Osteoblast (primary cell): ENCODE measurements around the gene SMC6. TPM values are rescaled to one million over a fixed set of nuclear protein-coding genes. Genes with fewer than 3 reads are reported as not detected.

Experiments
- DNase-seq: peaks from one replicate; pipeline ENCODE4 v3.0.0; 2011; ENCODE audit warnings: low spot score, mixed read lengths; ENCODE audit not compliant: insufficient read length; ENCODE audit errors: missing footprints
- H2AFZ ChIP-seq: 2 replicates; pipeline ENCODE4 v1.6.0; 2011; ENCODE audit warnings: mild to moderate bottlenecking, low read length
- H3K27ac ChIP-seq: 2 replicates; pipeline ENCODE4 v1.5.1; 2011; ENCODE audit warnings: mild to moderate bottlenecking, low read depth, low read length, moderate library complexity
- H3K27me3 ChIP-seq: 2 replicates; pipeline ENCODE4 v1.6.0; 2012; ENCODE audit warnings: mild to moderate bottlenecking, control low read depth, inconsistent platforms, low read length, moderate library complexity; ENCODE audit not compliant: insufficient read depth
- H3K36me3 ChIP-seq: 2 replicates; pipeline ENCODE4 v1.5.1; 2011; ENCODE audit warnings: mild to moderate bottlenecking, low read length, control low read depth, moderate library complexity; ENCODE audit not compliant: insufficient read depth
- H3K4me1 ChIP-seq: 2 replicates; pipeline ENCODE4 v1.5.1; 2011; ENCODE audit warnings: mild to moderate bottlenecking, low read length, control low read depth, moderate library complexity; ENCODE audit not compliant: insufficient read depth
- H3K4me2 ChIP-seq: 2 replicates; pipeline ENCODE4 v1.6.0; 2011; ENCODE audit warnings: mild to moderate bottlenecking, low read length; ENCODE audit not compliant: insufficient read depth
- H3K4me3 ChIP-seq: fragments of 200-600 bp; sonication (generic); 3 replicates; pipeline ENCODE4 v1.5.1; 2012; ENCODE audit warnings: mild to moderate bottlenecking, low read length, inconsistent platforms; ENCODE audit not compliant: insufficient read depth
- H3K79me2 ChIP-seq: 2 replicates; pipeline ENCODE4 v1.6.0; 2012; ENCODE audit warnings: mild to moderate bottlenecking, low read length, control low read depth, inconsistent platforms; ENCODE audit not compliant: insufficient read depth
- H3K9me3 ChIP-seq: 2 replicates; pipeline ENCODE4 v1.5.1; 2011; ENCODE audit warnings: low read depth, low read length, control low read depth
- H4K20me1 ChIP-seq: 2 replicates; pipeline ENCODE4 v1.6.0; 2012; ENCODE audit warnings: mild to moderate bottlenecking, low read length, control low read depth; ENCODE audit not compliant: insufficient read depth
- CTCF ChIP-seq: IDR thresholded peaks from 2 replicates; pipeline ENCODE4 v1.5.1; 2011; ENCODE audit warnings: mild to moderate bottlenecking, low read depth, low read length, moderate library complexity; ENCODE audit errors: extremely low read depth
- total RNA-seq: library from RNA; depleted of rRNA; stranded (reverse); fragments of >200 nt; gene quantifications from 2 replicates; pipeline ENCODE4 v1.2.3, GENCODE V29; 2012

SMC6 gene
- total RNA-seq, 1 donor = 22.4 TPM

- DNase-seq = peak; percentile 66
- no peak for TF ChIP-seq CTCF
Observed at GRCh38 chr2:17752892-17753802, 463 bp downstream of the SMC6 start.

GRCh38 chr2:17752246-17752645, 1.4 kb downstream of the SMC6 start:
- H3K4me3 ChIP-seq = peak overlapping the region; percentile 94
- H3K79me2 ChIP-seq = peaks cover 80% of the 10 kb centered on the region
- peak overlapping the region; percentile 85 for H3K4me2 ChIP-seq
- TF ChIP-seq CTCF = no peak
- peaks cover 34% of the 10 kb centered on the region for H3K4me1 ChIP-seq
- H3K36me3 ChIP-seq = no peaks in the 10 kb centered on the region
- no peak overlapping the region for H2AFZ ChIP-seq
- H3K9me3 ChIP-seq = no peaks in the 10 kb centered on the region
- no peak for DNase-seq
- H4K20me1 ChIP-seq = no peaks in the 10 kb centered on the region
- no peaks in the 10 kb centered on the region for H3K27me3 ChIP-seq
- no peak overlapping the region for H3K27ac ChIP-seq

More at GRCh38 chr2:17752892-17753802, 463 bp downstream of the SMC6 start:
- Histone ChIP-seq H3K27ac (peak overlapping the region; percentile 92), H3K79me2 (peaks cover 83% of the 10 kb centered on the region), H3K4me2 (peak overlapping the region; percentile 85), H3K36me3 (no peaks in the 10 kb centered on the region), H3K27me3 (no peaks in the 10 kb centered on the region), H4K20me1 (no peaks in the 10 kb centered on the region), H3K4me1 (peaks cover 39% of the 10 kb centered on the region), H2AFZ (peak overlapping the region; percentile 85), H3K9me3 (no peaks in the 10 kb centered on the region), H3K4me3 (peak overlapping the region; percentile 94)

- peaks cover 65% of the 10 kb centered on the region for H3K79me2 ChIP-seq
- no peak overlapping the region for H3K27ac ChIP-seq
- H3K27me3 ChIP-seq = no peaks in the 10 kb centered on the region
- H3K9me3 ChIP-seq = no peaks in the 10 kb centered on the region
- no peaks in the 10 kb centered on the region for H3K36me3 ChIP-seq
- H2AFZ ChIP-seq = no peak overlapping the region
- H3K4me3 ChIP-seq = no peak overlapping the region
- TF ChIP-seq CTCF = no peak
- H4K20me1 ChIP-seq = no peaks in the 10 kb centered on the region
- H3K4me1 ChIP-seq = peaks cover 20% of the 10 kb centered on the region
- H3K4me2 ChIP-seq = no peak overlapping the region
- DNase-seq = no peak
Observed at GRCh38 chr2:17749753-17750438, 3.7 kb downstream of the SMC6 start.

- H4K20me1 ChIP-seq = no peaks in the 10 kb centered on the region
- no peak overlapping the region for H2AFZ ChIP-seq
- peaks cover 58% of the 10 kb centered on the region for H3K79me2 ChIP-seq
- H3K9me3 ChIP-seq = no peaks in the 10 kb centered on the region
- DNase-seq = no peak
- no peak overlapping the region for H3K27ac ChIP-seq
- no peak overlapping the region for H3K4me2 ChIP-seq
- H3K4me3 ChIP-seq = no peak overlapping the region
- H3K36me3 ChIP-seq = no peaks in the 10 kb centered on the region
- peaks cover 15% of the 10 kb centered on the region for H3K4me1 ChIP-seq
- TF ChIP-seq CTCF = no peak
- no peaks in the 10 kb centered on the region for H3K27me3 ChIP-seq
Observed at GRCh38 chr2:17748745-17749144, 4.9 kb downstream of the SMC6 start.
